ENCODE results near the gene WDR36. TPM values are rescaled to one million over a fixed set of nuclear protein-coding genes. Genes with fewer than 3 reads are reported as not detected.
"Not testable (repeated sequence)": the region's sequence is repeated elsewhere in the genome, so short reads cannot be mapped to it uniquely, and the experiment has no call there.

WDR36 gene
- total and polyA plus RNA-seq, 2 experiments from 2014 or later = 18.5 to 56.8 TPM

- TF ChIP-seq ZNF331 (CRISPR knock-in tag; IDR thresholded peaks at IDR 0.05; ENCODE audit: low read depth) (no peak), REST (IDR thresholded peaks at IDR 0.05; ENCODE audit: unreplicated experiment) (no peak)
Measured at GRCh38 chr5:111138096-111138495, 45.9 kb downstream of the WDR36 start (continued).

GRCh38 chr5:111141471-111141870, 49.3 kb downstream of the WDR36 start:
- not testable (repeated sequence) for H3K4me1 Mint-ChIP-seq; H3K27me3 Mint-ChIP-seq (ENCODE audit: insufficient read depth, low read depth, poor library complexity); H3K4me3 Mint-ChIP-seq

GRCh38 chr5:111142932-111143331, 50.8 kb downstream of the WDR36 start:
- H3K27me3 ChIP-seq (ENCODE audit: insufficient read depth) = no peaks in the 10 kb centered on the region

More at GRCh38 chr5:111141471-111141870, 49.3 kb downstream of the WDR36 start:
- H3K79me2 ChIP-seq (replicated peaks; ENCODE audit: insufficient read depth); DNase-seq (ENCODE audit: low spot score); H3K9me2 ChIP-seq (ENCODE audit: insufficient read depth); H2AFZ ChIP-seq; H4K20me1 ChIP-seq (replicated peaks; ENCODE audit: insufficient read depth); H3K9me3 Mint-ChIP-seq; H3K27me3 ChIP-seq (ENCODE audit: insufficient read depth); ATAC-seq; H3K4me1 ChIP-seq (ENCODE audit: insufficient read depth); H3K4me3 ChIP-seq; H3K27ac ChIP-seq (ENCODE audit: low read depth); H3K4me2 ChIP-seq; H3K36me3 Mint-ChIP-seq (ENCODE audit: low read depth); H3K36me3 ChIP-seq (ENCODE audit: insufficient read depth); H3K27ac Mint-ChIP-seq; H3F3A ChIP-seq (replicated peaks; ENCODE audit: low read depth): not testable (repeated sequence)

More at GRCh38 chr5:111142932-111143331, 50.8 kb downstream of the WDR36 start:
- Histone ChIP-seq H3K79me2 (replicated peaks; ENCODE audit: insufficient read depth) (no peaks in the 10 kb centered on the region), H3K36me3 (ENCODE audit: insufficient read depth) (no peaks in the 10 kb centered on the region), H2AFZ (0 out of 2 replicates have a peak overlapping the region, but pooled peaks have one; percentile 0), H3F3A (replicated peaks; ENCODE audit: low read depth) (no peaks in the 10 kb centered on the region), H3K4me3 (no peak overlapping the region), H3K9me2 (ENCODE audit: insufficient read depth) (no peaks in the 10 kb centered on the region), H3K4me2 (no peak overlapping the region), H3K27ac (ENCODE audit: low read depth) (no peak overlapping the region), H4K20me1 (replicated peaks; ENCODE audit: insufficient read depth) (no peaks in the 10 kb centered on the region), H3K4me1 (ENCODE audit: insufficient read depth) (no peaks in the 10 kb centered on the region)
- Mint-ChIP-seq H3K4me1 (no peaks in the 10 kb centered on the region), H3K4me3 (no peak overlapping the region), H3K9me3 (no peaks in the 10 kb centered on the region), H3K36me3 (ENCODE audit: low read depth) (no peaks in the 10 kb centered on the region), H3K27ac (no peak overlapping the region), H3K27me3 (ENCODE audit: insufficient read depth, low read depth, poor library complexity) (peaks cover 1% of the 10 kb centered on the region)
- peak; percentile 18 for DNase-seq (ENCODE audit: low spot score)
- TF ChIP-seq POLR2AphosphoS5 (IDR thresholded peaks at IDR 0.05; ENCODE audit: low read depth) = no peak
- TF ChIP-seq CTCF (conservative IDR thresholded peaks at IDR 0.05; ENCODE audit: low read depth in 2 of 2) = peak; percentile 45 to 75
- ATAC-seq = peak; percentile 61

Data from GM23338 (cell line).